Mucosa of gallbladder (tissue), 1 donor: ENCODE data around the gene EXD3. TPM values are rescaled to one million over a fixed set of nuclear protein-coding genes. Genes with fewer than 3 reads are reported as not detected.
A peak's percentile ranks its signal among the peaks of the same experiment; 100 is the strongest.

Experiments used
- DNase-seq: peaks from one replicate; pipeline ENCODE4 v3.0.0-alpha.2; 2020; ENCODE audit warnings: low spot score
- total RNA-seq: library from RNA; stranded (reverse); gene quantifications from one replicate; pipeline ENCODE4 v1.2.1, GENCODE V29; 2021
- donor health status: DM: no; HTN: no; CAD: no.

Gene EXD3
- total RNA-seq, 1 donor from 2014 or later, result 47.6 TPM

- DNase-seq, result no peak
These were observed 128.2 kb downstream of the EXD3 start for GRCh38 chr9:137294681-137295237.

- peak; percentile 94 for DNase-seq
These were observed 128.8 kb downstream of the EXD3 start for GRCh38 chr9:137294091-137294680.

GRCh38 chr9:137293482-137294090 lies 129.4 kb downstream of the EXD3 start:
- DNase-seq, result peak; percentile 93

- no peak for DNase-seq
These were observed 129.9 kb downstream of the EXD3 start for GRCh38 chr9:137293094-137293481.

- peak; percentile 66 for DNase-seq
These were observed 136.0 kb downstream of the EXD3 start for GRCh38 chr9:137286975-137287383.

GRCh38 chr9:137281345-137282116 lies 141.4 kb downstream of the EXD3 start:
- DNase-seq, result no peak

GRCh38 chr9:137280474-137281344 lies 142.3 kb downstream of the EXD3 start:
- DNase-seq, result no peak

GRCh38 chr9:137279741-137280473 lies 143.1 kb downstream of the EXD3 start:
- DNase-seq, result no peak

- DNase-seq, result no peak
These were observed 143.9 kb downstream of the EXD3 start for GRCh38 chr9:137278721-137279711.

GRCh38 chr9:137278061-137278701 lies 144.8 kb downstream of the EXD3 start:
- no peak for DNase-seq

GRCh38 chr9:137277329-137278041 lies 145.5 kb downstream of the EXD3 start, which contains the start of gene TOR4A:
TSS of gene TOR4A (plus strand) at chr9:137277726. CDS start at chr9:137278690, 964 bp downstream.
- peak; percentile 80 for DNase-seq

- DNase-seq, result peak; percentile 62
These were observed 146.3 kb downstream of the EXD3 start for GRCh38 chr9:137276473-137277328.

GRCh38 chr9:137275588-137276472 lies 147.1 kb downstream of the EXD3 start:
- no peak for DNase-seq

GRCh38 chr9:137275203-137275587 lies 147.8 kb downstream of the EXD3 start:
- no peak for DNase-seq

- DNase-seq, result no peak
These were observed 149.2 kb downstream of the EXD3 start for GRCh38 chr9:137273611-137274320.

GRCh38 chr9:137273095-137273490 lies 149.9 kb downstream of the EXD3 start:
- DNase-seq, result no peak
